H1 (cell line): ENCODE measurements around the gene ATXN8OS. TPM values are rescaled to one million over a fixed set of nuclear protein-coding genes. Genes with fewer than 3 reads are reported as not detected.

Experiments
- polyA plus RNA-seq, 7 experiments: library from polyadenylated mRNA; depleted of rRNA in 3 of 7; stranded (reverse) in 5 of 7; unstranded in 2 of 7; fragments of >200 nt in 5 of 7; fragments of 200-250 nt in 2 of 7; gene quantifications; 1 replicate in 5 of 7; 2 replicates in 1 of 7; 4 replicates in 1 of 7; pipeline versions ENCODE4 v1.2.1 to v1.2.3, GENCODE V29; 2011 to 2013; ENCODE audit warnings: missing spikeins in 2 of 7, mixed read lengths in 2 of 7
- total RNA-seq: library from RNA; stranded (reverse); fragmentation: NEBNext Ultra II Directional; extraction: Animal tissue kit (Norgen Biotek cat#: 25700); gene quantifications from 2 replicates; pipeline ENCODE4 v1.2.1, GENCODE V29; 2021

ATXN8OS gene
- total and polyA plus RNA-seq, 2 of the 8 experiments (the other 6 are each of a cell fraction or from before 2014, with no cell fraction given) = not detected

Other genes starting within 250 kb of the ATXN8OS start
- gene KLHL1, start 626 bp downstream of the ATXN8OS start, total RNA-seq = not detected in 2 replicates
- gene KLHL1, start 626 bp downstream of the ATXN8OS start, polyA plus RNA-seq (2011; rRNA removed) = not detected in 2 replicates